ENCODE measurements around the gene DPM2.

Gene DPM2, protein sequence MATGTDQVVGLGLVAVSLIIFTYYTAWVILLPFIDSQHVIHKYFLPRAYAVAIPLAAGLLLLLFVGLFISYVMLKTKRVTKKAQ

DNA sequence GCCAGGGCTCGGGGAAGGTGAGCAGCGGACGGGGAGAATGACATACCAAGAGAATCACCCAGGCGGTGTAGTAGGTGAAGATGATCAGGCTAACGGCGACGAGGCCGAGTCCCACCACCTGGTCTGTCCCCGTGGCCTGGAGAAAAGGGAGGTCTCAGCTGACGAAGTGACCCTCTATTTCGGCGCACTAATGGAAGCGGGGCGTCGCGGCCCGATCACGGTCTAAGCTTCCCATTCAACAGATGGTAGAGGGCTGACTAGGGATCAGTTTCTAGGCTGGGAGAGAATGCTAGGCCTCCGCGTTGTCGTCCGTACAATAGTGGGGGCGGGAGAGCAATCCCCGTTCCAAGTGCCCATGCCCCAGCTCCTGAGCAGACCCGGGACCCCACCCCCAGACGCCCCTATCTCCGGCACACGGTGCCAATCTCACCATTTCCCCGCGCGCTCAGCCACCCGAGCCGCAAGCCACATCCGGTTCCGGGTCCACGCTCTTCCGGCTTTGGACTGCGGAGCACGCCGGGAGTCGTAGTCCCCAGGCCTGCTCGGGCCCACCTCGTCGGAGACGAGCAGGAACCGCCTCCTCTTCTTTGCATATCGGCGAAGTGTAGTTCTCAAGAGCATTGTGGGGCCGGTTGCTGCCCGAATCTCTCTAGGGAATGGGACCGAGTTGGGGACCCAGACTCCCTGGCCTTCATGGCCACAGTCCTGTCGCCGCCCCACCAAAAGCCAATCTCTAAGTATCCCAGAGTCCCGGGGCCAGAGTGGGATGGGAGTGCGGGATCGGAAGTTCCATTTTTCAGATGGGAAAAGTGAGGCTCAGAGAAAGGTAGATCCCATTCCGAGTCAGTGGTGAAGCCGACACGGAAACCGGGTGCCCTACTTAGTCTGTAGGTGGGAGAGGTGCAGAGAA is at the start of gene DPM2:
TSS of gene DPM2 (minus strand) at position 467 of the 910 bp plus-strand sequence. CDS start at position 433, 34 bp downstream.
- H3K4me3 ChIP-seq (ENCODE audit: low read depth, low read length): peak within 1 kb of the TSS; percentile 90
- TF ChIP-seq, protein P1, sequence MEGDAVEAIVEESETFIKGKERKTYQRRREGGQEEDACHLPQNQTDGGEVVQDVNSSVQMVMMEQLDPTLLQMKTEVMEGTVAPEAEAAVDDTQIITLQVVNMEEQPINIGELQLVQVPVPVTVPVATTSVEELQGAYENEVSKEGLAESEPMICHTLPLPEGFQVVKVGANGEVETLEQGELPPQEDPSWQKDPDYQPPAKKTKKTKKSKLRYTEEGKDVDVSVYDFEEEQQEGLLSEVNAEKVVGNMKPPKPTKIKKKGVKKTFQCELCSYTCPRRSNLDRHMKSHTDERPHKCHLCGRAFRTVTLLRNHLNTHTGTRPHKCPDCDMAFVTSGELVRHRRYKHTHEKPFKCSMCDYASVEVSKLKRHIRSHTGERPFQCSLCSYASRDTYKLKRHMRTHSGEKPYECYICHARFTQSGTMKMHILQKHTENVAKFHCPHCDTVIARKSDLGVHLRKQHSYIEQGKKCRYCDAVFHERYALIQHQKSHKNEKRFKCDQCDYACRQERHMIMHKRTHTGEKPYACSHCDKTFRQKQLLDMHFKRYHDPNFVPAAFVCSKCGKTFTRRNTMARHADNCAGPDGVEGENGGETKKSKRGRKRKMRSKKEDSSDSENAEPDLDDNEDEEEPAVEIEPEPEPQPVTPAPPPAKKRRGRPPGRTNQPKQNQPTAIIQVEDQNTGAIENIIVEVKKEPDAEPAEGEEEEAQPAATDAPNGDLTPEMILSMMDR (IDR thresholded peaks at IDR 0.05; ENCODE audit: low read depth, low read length): no peak

DNA sequence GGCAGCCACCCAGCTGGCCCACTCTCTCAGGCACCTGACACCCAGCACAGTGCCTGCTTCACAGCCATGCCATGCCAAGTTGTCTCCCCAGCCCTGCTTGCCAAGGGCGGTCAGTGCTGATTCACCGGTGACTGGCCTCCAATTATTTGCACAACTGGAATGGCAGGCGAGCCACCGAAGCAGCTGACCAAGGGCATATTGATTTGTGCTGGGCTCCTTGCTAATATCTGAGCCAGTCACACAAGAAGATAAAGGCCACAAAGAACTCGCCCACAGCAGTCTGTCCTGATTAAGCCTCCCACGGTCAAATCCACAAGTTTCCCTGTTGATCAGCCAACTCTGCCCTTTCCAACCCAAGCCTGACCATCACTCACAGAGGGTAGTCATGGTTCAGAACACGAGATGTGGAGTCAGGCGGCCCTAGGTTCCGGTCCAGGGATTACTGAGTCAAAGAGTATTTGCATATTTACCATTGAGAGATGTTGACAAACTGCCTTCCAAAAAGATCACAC is 49.5 kb upstream of the DPM2 start:
- TF ChIP-seq, protein P1 (IDR thresholded peaks at IDR 0.05; ENCODE audit: low read depth, low read length): no peak
- no peak overlapping the region for H3K4me3 ChIP-seq (ENCODE audit: low read depth, low read length)

DNA sequence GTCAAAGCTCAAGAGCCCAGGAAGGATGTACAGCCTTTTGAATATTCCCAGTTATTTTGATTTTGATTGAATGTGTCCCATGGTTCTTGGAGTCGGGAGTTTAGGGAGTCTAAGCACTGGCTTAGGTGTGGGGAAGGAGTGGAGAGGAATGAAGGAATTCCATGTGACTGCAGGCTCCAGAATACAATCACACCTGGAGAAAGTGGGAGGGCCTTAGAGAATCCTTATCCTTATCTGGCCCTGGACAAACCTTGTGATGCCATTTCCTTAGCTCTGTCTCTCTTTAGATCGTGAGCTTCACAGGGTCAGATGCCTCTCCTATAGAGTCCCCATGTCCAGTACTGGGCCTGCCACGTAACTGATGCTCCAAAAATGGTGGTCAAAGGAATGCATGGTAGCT is 47.4 kb upstream of the DPM2 start:
- TF ChIP-seq, protein P1 (IDR thresholded peaks at IDR 0.05; ENCODE audit: low read depth, low read length): no peak
- H3K4me3 ChIP-seq (ENCODE audit: low read depth, low read length): no peak overlapping the region

GRCh38 chr9:127983847-127984289 is 46.2 kb upstream of the DPM2 start:
- no peak overlapping the region for H3K4me3 ChIP-seq (ENCODE audit: low read depth, low read length)
- TF ChIP-seq, protein P1 (IDR thresholded peaks at IDR 0.05; ENCODE audit: low read depth, low read length): no peak

- no peak overlapping the region for H3K4me3 ChIP-seq (ENCODE audit: low read depth, low read length)
- TF ChIP-seq, protein P1 (IDR thresholded peaks at IDR 0.05; ENCODE audit: low read depth, low read length): no peak
These were observed 45.3 kb upstream of the DPM2 start for GRCh38 chr9:127982912-127983311.

GRCh38 chr9:127981559-127982121 is 44.0 kb upstream of the DPM2 start:
- TF ChIP-seq, protein P1 (IDR thresholded peaks at IDR 0.05; ENCODE audit: low read depth, low read length): no peak
- H3K4me3 ChIP-seq (ENCODE audit: low read depth, low read length): peak overlapping the region; percentile 61
